Activated CD4-positive, alpha-beta T cell treated with anti-CD3 and anti-CD28 coated beads, Interleukin-2, amount 10 ng/mL, durations not matched to agents 24 days and 14 days (primary cell): ENCODE measurements around the gene DCHS2. TPM values are rescaled to one million over a fixed set of nuclear protein-coding genes. Genes with fewer than 3 reads are reported as not detected.

ENCODE experiments used
- DNase-seq: peaks from one replicate; pipeline ENCODE4 v3.0.0; 2022
- H3K27ac Mint-ChIP-seq: one replicate; pipeline ENCODE4 v1.8.0; 2022; ENCODE audit warnings: mild to moderate bottlenecking, mixed read lengths
- H3K27me3 Mint-ChIP-seq: one replicate; pipeline ENCODE4 v1.8.0; 2022; ENCODE audit warnings: mixed read lengths
- H3K36me3 Mint-ChIP-seq: one replicate; pipeline ENCODE4 v1.8.0; 2022; ENCODE audit warnings: low read depth, mild to moderate bottlenecking, mixed read lengths
- H3K4me1 Mint-ChIP-seq: one replicate; pipeline ENCODE4 v1.8.0; 2021; ENCODE audit warnings: mixed read lengths
- H3K4me3 Mint-ChIP-seq: one replicate; pipeline ENCODE4 v1.8.0; 2022; ENCODE audit warnings: mild to moderate bottlenecking, moderate library complexity, mixed read lengths
- H3K9me3 Mint-ChIP-seq: one replicate; pipeline ENCODE4 v1.8.0; 2021; ENCODE audit warnings: mixed read lengths
- intact Hi-C: fragments of 100-400 bp; cut with micrococcal nuclease; formaldehyde crosslinking; loops from one replicate; pipeline ENCODE4 v1.15.1; 2023
- total RNA-seq: library from RNA; stranded (reverse); gene quantifications from 2 replicates; pipeline ENCODE4 v1.2.3, GENCODE V29; 2022

Gene DCHS2
- total RNA-seq = not detected in 2 replicates

- no peaks in the 10 kb centered on the region for H3K9me3 Mint-ChIP-seq
- no peaks in the 10 kb centered on the region for H3K36me3 Mint-ChIP-seq
- DNase-seq = peak; percentile 68
- peaks cover 13% of the 10 kb centered on the region for H3K4me1 Mint-ChIP-seq
- H3K27ac Mint-ChIP-seq = peak within 1 kb of the TSS; percentile 29
- H3K27me3 Mint-ChIP-seq = peaks cover 68% of the 10 kb centered on the region
- H3K4me3 Mint-ChIP-seq = peak within 1 kb of the TSS; percentile 66
- intact Hi-C loops = loop anchor here (5.0 kb wide), 2 partner anchors 251 to 704 kb away; partner anchors contain the start of genes LRAT and SFRP2
Measured at GRCh38 chr4:154491341-154492271, at the start of gene DCHS2. Gene DCHS2 (minus strand): TSS chr4:154491799. CDS start chr4:154491355, 444 bp downstream.

- DNase-seq = no peak
- Mint-ChIP-seq H3K27ac (no peak overlapping the region), H3K9me3 (no peaks in the 10 kb centered on the region), H3K4me1 (no peaks in the 10 kb centered on the region), H3K4me3 (no peak overlapping the region), H3K36me3 (peaks cover 22% of the 10 kb centered on the region), H3K27me3 (peaks cover 4% of the 10 kb centered on the region)
- intact Hi-C loops = no loop called here
Measured at GRCh38 chr4:154534296-154534695, 42.7 kb upstream of the DCHS2 start.

- Mint-ChIP-seq H3K36me3 (peaks cover 3% of the 10 kb centered on the region), H3K4me3 (no peak overlapping the region), H3K27me3 (peaks cover 23% of the 10 kb centered on the region), H3K4me1 (peaks cover 3% of the 10 kb centered on the region), H3K27ac (no peak overlapping the region), H3K9me3 (no peaks in the 10 kb centered on the region)
- no peak for DNase-seq
- intact Hi-C loops = no loop called here
Measured at GRCh38 chr4:154529728-154530519, 38.3 kb upstream of the DCHS2 start.

GRCh38 chr4:154528869-154529268 lies 37.3 kb upstream of the DCHS2 start:
- intact Hi-C loops = no loop called here
- H3K4me3 Mint-ChIP-seq = no peak overlapping the region
- H3K36me3 Mint-ChIP-seq = no peaks in the 10 kb centered on the region
- H3K27ac Mint-ChIP-seq = no peak overlapping the region
- H3K9me3 Mint-ChIP-seq = no peaks in the 10 kb centered on the region
- no peak for DNase-seq
- H3K27me3 Mint-ChIP-seq = peaks cover 23% of the 10 kb centered on the region
- H3K4me1 Mint-ChIP-seq = peaks cover 3% of the 10 kb centered on the region

GRCh38 chr4:154527308-154527707 lies 35.7 kb upstream of the DCHS2 start:
- H3K27me3 Mint-ChIP-seq = peaks cover 26% of the 10 kb centered on the region
- H3K4me3 Mint-ChIP-seq = no peak overlapping the region
- H3K9me3 Mint-ChIP-seq = no peaks in the 10 kb centered on the region
- intact Hi-C loops = no loop called here
- no peak overlapping the region for H3K27ac Mint-ChIP-seq
- no peak for DNase-seq
- H3K4me1 Mint-ChIP-seq = peaks cover 3% of the 10 kb centered on the region
- H3K36me3 Mint-ChIP-seq = no peaks in the 10 kb centered on the region

GRCh38 chr4:154526151-154526550 lies 34.6 kb upstream of the DCHS2 start:
- no peak overlapping the region for H3K4me3 Mint-ChIP-seq
- H3K27me3 Mint-ChIP-seq = peaks cover 24% of the 10 kb centered on the region
- H3K9me3 Mint-ChIP-seq = no peaks in the 10 kb centered on the region
- no peak overlapping the region for H3K27ac Mint-ChIP-seq
- intact Hi-C loops = no loop called here
- H3K36me3 Mint-ChIP-seq = no peaks in the 10 kb centered on the region
- H3K4me1 Mint-ChIP-seq = peaks cover 3% of the 10 kb centered on the region
- no peak for DNase-seq

- Mint-ChIP-seq H3K36me3 (no peaks in the 10 kb centered on the region), H3K4me3 (no peak overlapping the region), H3K27ac (no peak overlapping the region), H3K4me1 (peaks cover 3% of the 10 kb centered on the region), H3K9me3 (no peaks in the 10 kb centered on the region), H3K27me3 (peaks cover 38% of the 10 kb centered on the region)
- no peak for DNase-seq
- intact Hi-C loops = no loop called here
Measured at GRCh38 chr4:154521607-154522006, 30.0 kb upstream of the DCHS2 start.

- intact Hi-C loops = no loop called here
- Mint-ChIP-seq H3K4me3 (no peak overlapping the region), H3K27ac (no peak overlapping the region), H3K9me3 (no peaks in the 10 kb centered on the region), H3K36me3 (no peaks in the 10 kb centered on the region), H3K4me1 (no peaks in the 10 kb centered on the region), H3K27me3 (peaks cover 36% of the 10 kb centered on the region)
- DNase-seq = no peak
Measured at GRCh38 chr4:154519214-154519613, 27.6 kb upstream of the DCHS2 start.

GRCh38 chr4:154517591-154517990 lies 26.0 kb upstream of the DCHS2 start:
- Mint-ChIP-seq H3K4me1 (no peaks in the 10 kb centered on the region), H3K4me3 (no peak overlapping the region), H3K27ac (no peak overlapping the region), H3K27me3 (peaks cover 41% of the 10 kb centered on the region), H3K9me3 (no peaks in the 10 kb centered on the region), H3K36me3 (no peaks in the 10 kb centered on the region)
- intact Hi-C loops = no loop called here
- no peak for DNase-seq

- Mint-ChIP-seq H3K4me1 (no peaks in the 10 kb centered on the region), H3K27ac (no peak overlapping the region), H3K27me3 (peaks cover 46% of the 10 kb centered on the region), H3K4me3 (no peak overlapping the region), H3K36me3 (no peaks in the 10 kb centered on the region), H3K9me3 (no peaks in the 10 kb centered on the region)
- no peak for DNase-seq
- intact Hi-C loops = no loop called here
Measured at GRCh38 chr4:154516318-154517029, 24.9 kb upstream of the DCHS2 start.

GRCh38 chr4:154511981-154512380 lies 20.4 kb upstream of the DCHS2 start:
- H3K4me3 Mint-ChIP-seq = no peak overlapping the region
- intact Hi-C loops = no loop called here

GRCh38 chr4:154511548-154511947 lies 19.9 kb upstream of the DCHS2 start:
- H3K27ac Mint-ChIP-seq = no peak overlapping the region
- H3K27me3 Mint-ChIP-seq = peaks cover 32% of the 10 kb centered on the region
- no peaks in the 10 kb centered on the region for H3K36me3 Mint-ChIP-seq
- no peaks in the 10 kb centered on the region for H3K4me1 Mint-ChIP-seq
- intact Hi-C loops = no loop called here
- H3K9me3 Mint-ChIP-seq = no peaks in the 10 kb centered on the region
- H3K4me3 Mint-ChIP-seq = no peak overlapping the region
- DNase-seq = no peak

More at GRCh38 chr4:154511981-154512380, 20.4 kb upstream of the DCHS2 start:
- Mint-ChIP-seq H3K36me3 (no peaks in the 10 kb centered on the region), H3K9me3 (no peaks in the 10 kb centered on the region), H3K4me1 (no peaks in the 10 kb centered on the region), H3K27me3 (peaks cover 31% of the 10 kb centered on the region), H3K27ac (no peak overlapping the region)
- no peak for DNase-seq

- H3K9me3 Mint-ChIP-seq = no peaks in the 10 kb centered on the region
- no peaks in the 10 kb centered on the region for H3K36me3 Mint-ChIP-seq
- peaks cover 37% of the 10 kb centered on the region for H3K27me3 Mint-ChIP-seq
- no peak overlapping the region for H3K4me3 Mint-ChIP-seq
- DNase-seq = no peak
- no peaks in the 10 kb centered on the region for H3K4me1 Mint-ChIP-seq
- H3K27ac Mint-ChIP-seq = no peak overlapping the region
- intact Hi-C loops = no loop called here
Measured at GRCh38 chr4:154507156-154507555, 15.6 kb upstream of the DCHS2 start.
